Ascending aorta (tissue), 2 donors: ENCODE data around the gene HAUS8. TPM values are rescaled to one million over a fixed set of nuclear protein-coding genes. Genes with fewer than 3 reads are reported as not detected.

Experiments used
- DNase-seq, 2 donors: peaks; one replicate each; pipeline ENCODE4 v3.0.0-alpha.2; 2019; ENCODE audit warnings: low spot score in 2 of 2
- H3K27ac ChIP-seq, 2 donors: fragments of 200-600 bp; sonication (generic); one replicate each; pipeline ENCODE4 v1.5.1; 2016 to 2017; ENCODE audit warnings: mild to moderate bottlenecking in 1 of 2
- H3K27me3 ChIP-seq: fragments of 200-600 bp; sonication (generic); one replicate; pipeline ENCODE4 v1.5.1; 2017
- H3K36me3 ChIP-seq, 2 donors: fragments of 200-600 bp; sonication (generic); one replicate each; pipeline ENCODE4 v1.5.1; 2016
- H3K4me1 ChIP-seq, 2 donors: fragments of 200-600 bp; sonication (generic); one replicate each; pipeline ENCODE4 v1.5.1; 2016 to 2017; ENCODE audit warnings: mild to moderate bottlenecking in 1 of 2
- H3K4me3 ChIP-seq, 2 donors: fragments of 200-600 bp; sonication (generic); one replicate each; pipeline ENCODE4 v1.5.1; 2016 to 2017; ENCODE audit warnings: mild to moderate bottlenecking in 1 of 2
- H3K9me3 ChIP-seq, 2 donors: fragments of 200-600 bp; sonication (generic); one replicate each; pipeline ENCODE4 v1.5.1; 2016
- intact Hi-C: fragments of 100-400 bp; cut with DNase I; formaldehyde crosslinking; loops from one replicate; pipeline ENCODE4 v1.15.1; 2023
- total RNA-seq: library from RNA; depleted of rRNA; stranded (reverse); fragments of >200 nt; gene quantifications from one replicate; pipeline ENCODE4 v1.1.0, GENCODE V29; 2016
- TF ChIP-seq, protein P1 (sequence below), 3 experiments: fragments of 200-600 bp in 2 of 3; fragments of 450-650 bp in 1 of 3; sonication (generic) in 2 of 3; IDR thresholded peaks; one replicate each; pipeline ENCODE4 v1.5.1; 2016 to 2019; ENCODE audit warnings: antibody characterized with exemption in 3 of 3, mild to moderate bottlenecking in 1 of 3, moderate library complexity in 1 of 3

The HAUS8 gene
- total RNA-seq, 1 donor from 2014 or later: 4.3 TPM

DNA sequence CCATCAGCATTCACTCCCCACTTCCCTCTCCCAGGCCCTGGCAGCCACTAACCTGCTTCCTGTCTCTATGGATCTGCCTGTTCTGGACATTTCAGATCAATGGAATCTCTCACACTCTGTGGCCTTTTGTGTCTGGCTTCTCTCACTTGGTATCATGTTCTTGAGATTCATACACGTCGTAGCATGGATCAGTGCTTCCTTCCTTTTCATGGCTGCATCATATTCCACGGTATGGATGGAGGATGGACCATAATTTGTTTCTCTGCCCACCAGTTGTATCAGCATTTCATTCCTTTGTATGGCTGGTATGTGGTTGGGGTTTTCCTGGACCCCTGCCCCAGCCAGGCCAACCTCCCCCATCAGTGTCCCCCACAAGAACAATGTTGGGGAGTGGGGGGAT lies 36.5 kb upstream of the HAUS8 start:
- H3K9me3 ChIP-seq: no peaks in the 10 kb centered on the region
- DNase-seq: no peak
- H3K27me3 ChIP-seq: no peaks in the 10 kb centered on the region
- peak overlapping the region; percentile 63 to 67 for H3K27ac ChIP-seq
- TF ChIP-seq, protein P1, sequence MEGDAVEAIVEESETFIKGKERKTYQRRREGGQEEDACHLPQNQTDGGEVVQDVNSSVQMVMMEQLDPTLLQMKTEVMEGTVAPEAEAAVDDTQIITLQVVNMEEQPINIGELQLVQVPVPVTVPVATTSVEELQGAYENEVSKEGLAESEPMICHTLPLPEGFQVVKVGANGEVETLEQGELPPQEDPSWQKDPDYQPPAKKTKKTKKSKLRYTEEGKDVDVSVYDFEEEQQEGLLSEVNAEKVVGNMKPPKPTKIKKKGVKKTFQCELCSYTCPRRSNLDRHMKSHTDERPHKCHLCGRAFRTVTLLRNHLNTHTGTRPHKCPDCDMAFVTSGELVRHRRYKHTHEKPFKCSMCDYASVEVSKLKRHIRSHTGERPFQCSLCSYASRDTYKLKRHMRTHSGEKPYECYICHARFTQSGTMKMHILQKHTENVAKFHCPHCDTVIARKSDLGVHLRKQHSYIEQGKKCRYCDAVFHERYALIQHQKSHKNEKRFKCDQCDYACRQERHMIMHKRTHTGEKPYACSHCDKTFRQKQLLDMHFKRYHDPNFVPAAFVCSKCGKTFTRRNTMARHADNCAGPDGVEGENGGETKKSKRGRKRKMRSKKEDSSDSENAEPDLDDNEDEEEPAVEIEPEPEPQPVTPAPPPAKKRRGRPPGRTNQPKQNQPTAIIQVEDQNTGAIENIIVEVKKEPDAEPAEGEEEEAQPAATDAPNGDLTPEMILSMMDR (IDR thresholded peaks at IDR 0.05): no peak
- no peak overlapping the region for H3K4me3 ChIP-seq
- intact Hi-C loops: no loop called here
- H3K4me1 ChIP-seq: peaks cover 22 to 45% of the 10 kb centered on the region in 2 donors
- peaks cover 13 to 21% of the 10 kb centered on the region in 2 donors for H3K36me3 ChIP-seq

GRCh38 chr19:17110599-17110966 lies 35.3 kb upstream of the HAUS8 start:
- intact Hi-C loops: no loop called here
- H3K4me1 ChIP-seq: peaks cover 18 to 42% of the 10 kb centered on the region in 2 donors
- H3K27ac ChIP-seq: peak overlapping the region; percentile 24 to 91
- H3K4me3 ChIP-seq: no peak overlapping the region
- no peak for DNase-seq
- TF ChIP-seq, protein P1 (IDR thresholded peaks at IDR 0.05): no peak
- H3K27me3 ChIP-seq: no peaks in the 10 kb centered on the region
- H3K9me3 ChIP-seq: no peaks in the 10 kb centered on the region
- H3K36me3 ChIP-seq: peaks cover 11 to 21% of the 10 kb centered on the region in 2 donors

- TF ChIP-seq, protein P1 (IDR thresholded peaks at IDR 0.05): no peak
- Histone ChIP-seq H3K4me3 (no peak overlapping the region), H3K9me3 (no peaks in the 10 kb centered on the region), H3K27me3 (no peaks in the 10 kb centered on the region), H3K27ac (peak overlapping the region; percentile 85 to 91), H3K36me3 (peaks cover 11 to 25% of the 10 kb centered on the region in 2 donors), H3K4me1 (peaks cover 18 to 42% of the 10 kb centered on the region in 2 donors)
- peak in 1 of 2 donors; percentile 75 for DNase-seq
- intact Hi-C loops: no loop called here
Measured at GRCh38 chr19:17109962-17110598, 34.8 kb upstream of the HAUS8 start.

DNA sequence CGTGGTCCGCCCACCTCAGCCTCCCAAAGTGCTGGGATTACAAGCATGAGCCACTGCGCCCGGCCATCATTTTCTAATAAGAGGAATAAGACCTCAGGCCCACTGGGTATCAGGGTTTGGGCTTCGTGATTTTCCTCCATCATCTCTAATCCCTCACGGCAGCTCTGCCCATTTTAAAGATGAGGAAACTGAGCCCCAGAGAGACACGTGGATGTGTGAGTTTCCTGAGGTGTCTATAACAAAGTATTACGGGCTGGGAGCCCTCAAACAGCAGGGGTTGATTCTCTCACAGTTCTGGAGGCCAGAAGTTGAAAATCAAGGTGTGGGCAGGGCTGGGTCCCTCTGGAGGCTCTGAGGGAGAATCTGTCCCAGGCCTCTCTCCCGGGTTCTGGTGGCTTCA lies 34.0 kb upstream of the HAUS8 start:
- Histone ChIP-seq H3K4me1 (peaks cover 18 to 38% of the 10 kb centered on the region in 2 donors), H3K27ac (peak overlapping the region; percentile 85 to 91), H3K9me3 (no peaks in the 10 kb centered on the region), H3K27me3 (no peaks in the 10 kb centered on the region), H3K4me3 (no peak overlapping the region), H3K36me3 (peaks cover 12 to 25% of the 10 kb centered on the region in 2 donors)
- TF ChIP-seq, protein P1 (IDR thresholded peaks at IDR 0.05): no peak
- intact Hi-C loops: no loop called here
- DNase-seq: no peak

DNA sequence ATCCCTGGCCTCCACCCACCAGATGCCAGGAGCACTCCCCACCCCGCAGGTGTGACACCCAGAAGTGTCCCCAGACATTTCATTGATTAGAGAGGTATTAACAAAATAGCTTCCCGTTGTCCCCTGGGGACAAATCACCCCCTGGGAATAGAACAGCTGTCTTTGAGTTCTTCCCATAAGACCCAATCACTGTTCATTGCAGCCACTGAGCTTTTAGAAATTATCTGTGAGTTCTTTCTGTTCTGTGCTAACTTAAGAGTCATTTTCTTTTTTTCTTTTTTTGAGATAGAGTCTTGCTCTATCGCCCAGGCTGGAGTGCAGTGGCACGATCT lies 33.2 kb upstream of the HAUS8 start:
- TF ChIP-seq, protein P1 (IDR thresholded peaks at IDR 0.05): no peak
- Histone ChIP-seq H3K9me3 (no peaks in the 10 kb centered on the region), H3K4me1 (peaks cover 18 to 29% of the 10 kb centered on the region in 2 donors), H3K27ac (peak overlapping the region; percentile 85 to 91), H3K4me3 (peak overlapping the region; percentile 1 to 34), H3K36me3 (peaks cover 19 to 26% of the 10 kb centered on the region in 2 donors), H3K27me3 (no peaks in the 10 kb centered on the region)
- no peak for DNase-seq
- intact Hi-C loops: loop anchor here (1.0 kb wide), 3 partner anchors 13 to 28 kb away; no protein-coding TSS in a partner anchor
